HG02571 (cell line): ENCODE measurements around the gene STAG1.
"Not testable (repeated sequence)": the region's sequence is repeated elsewhere in the genome, so short reads cannot be mapped to it uniquely, and the experiment has no call there.

Source experiments
- ATAC-seq: cut with Tn5 transposase; IDR thresholded peaks from one replicate; pipeline ENCODE4 v1.9.1; 2021; ENCODE audit warnings: mild to moderate bottlenecking, moderate library complexity; ENCODE audit not compliant: unreplicated experiment

The STAG1 gene

DNA sequence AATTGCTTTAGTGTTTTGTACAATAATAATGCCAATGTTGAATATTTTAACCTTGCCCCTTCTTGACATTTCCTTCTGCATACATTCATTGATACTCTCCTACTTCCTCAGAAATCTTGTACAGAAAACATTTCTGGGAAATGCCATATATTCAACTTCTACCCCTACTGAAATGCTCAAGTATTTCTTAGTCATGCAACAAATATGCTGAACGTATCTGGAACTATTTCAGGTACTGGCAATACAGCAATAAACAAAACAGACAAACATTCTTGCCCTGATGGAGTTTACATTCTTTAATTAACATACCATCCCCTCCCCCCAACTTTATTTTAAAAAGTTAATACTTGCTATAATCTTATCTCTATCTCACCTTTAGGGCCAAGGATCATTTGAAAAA lies 147.2 kb downstream of the STAG1 start:
- ATAC-seq = no peak

DNA sequence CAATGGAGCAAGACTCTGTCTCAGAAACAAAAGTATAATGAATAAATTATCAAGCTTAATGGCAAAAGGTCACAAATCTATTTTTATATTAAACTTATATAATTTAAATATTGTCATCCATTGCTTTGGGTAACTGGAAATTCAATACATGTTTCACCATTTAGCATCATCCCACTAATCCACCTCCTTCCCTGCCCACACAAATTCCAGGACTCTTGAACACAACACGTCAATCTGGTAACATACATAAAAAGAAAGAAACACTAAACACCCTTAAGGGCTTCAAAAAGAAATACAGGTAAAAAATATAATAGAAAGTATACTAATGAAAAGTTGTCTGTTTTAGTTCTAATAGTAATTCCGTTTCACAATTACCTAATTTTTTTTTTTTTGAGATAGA lies 149.4 kb downstream of the STAG1 start:
- ATAC-seq = no peak

DNA sequence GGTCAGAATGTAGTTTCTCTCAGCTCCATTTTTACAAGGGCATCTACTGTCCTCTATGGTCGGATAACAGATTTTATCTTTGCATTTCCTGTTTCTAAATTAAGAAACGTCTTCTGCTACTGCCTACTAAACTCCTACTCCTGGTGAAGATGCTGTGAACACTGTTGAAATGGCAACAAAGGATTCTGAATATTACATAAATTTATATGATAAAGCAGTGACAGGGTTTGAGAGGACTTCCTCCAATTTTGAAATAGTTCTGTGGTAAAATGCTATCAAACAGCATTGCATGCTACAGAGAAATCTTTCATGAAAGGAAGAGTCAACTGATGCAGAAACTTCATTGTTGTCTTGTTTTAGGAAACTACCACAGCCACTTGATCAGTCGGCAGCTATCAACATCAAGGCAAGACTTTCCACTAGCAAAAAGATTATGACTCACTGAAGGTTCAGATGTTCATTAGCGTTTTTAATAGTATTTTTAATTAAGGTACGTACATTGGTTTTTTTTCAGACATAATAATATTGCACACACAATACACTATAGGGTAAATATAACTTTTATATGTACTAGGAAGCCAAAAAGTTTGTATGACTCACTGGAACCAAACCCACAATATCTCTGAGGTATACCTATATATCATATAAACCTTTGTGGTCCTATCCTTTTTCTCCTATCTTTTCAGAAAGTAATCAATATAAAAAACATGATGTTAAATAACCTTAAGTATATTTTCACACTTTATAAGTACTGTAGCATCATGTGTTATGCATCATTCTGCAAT lies 156.1 kb downstream of the STAG1 start:
- ATAC-seq = no peak

DNA sequence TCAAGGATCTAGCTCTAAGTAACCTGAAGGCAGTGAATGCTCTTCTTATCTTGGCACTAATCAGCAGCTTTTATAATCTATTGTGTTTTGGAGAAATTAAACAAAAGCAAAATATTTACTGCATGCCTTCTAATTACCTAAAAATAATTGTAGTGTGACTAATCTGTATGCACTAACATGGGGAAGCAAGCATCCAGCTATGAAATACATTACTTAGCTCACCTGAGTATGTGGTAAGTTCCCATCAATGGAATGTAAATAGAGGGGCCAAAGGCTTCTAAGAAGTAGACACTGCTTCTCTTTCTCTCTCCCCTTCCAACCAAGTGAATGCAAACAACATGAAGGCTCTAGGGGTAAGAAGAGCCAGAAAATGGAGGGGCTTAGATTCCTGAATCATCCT lies 165.6 kb downstream of the STAG1 start:
- ATAC-seq = no peak

DNA sequence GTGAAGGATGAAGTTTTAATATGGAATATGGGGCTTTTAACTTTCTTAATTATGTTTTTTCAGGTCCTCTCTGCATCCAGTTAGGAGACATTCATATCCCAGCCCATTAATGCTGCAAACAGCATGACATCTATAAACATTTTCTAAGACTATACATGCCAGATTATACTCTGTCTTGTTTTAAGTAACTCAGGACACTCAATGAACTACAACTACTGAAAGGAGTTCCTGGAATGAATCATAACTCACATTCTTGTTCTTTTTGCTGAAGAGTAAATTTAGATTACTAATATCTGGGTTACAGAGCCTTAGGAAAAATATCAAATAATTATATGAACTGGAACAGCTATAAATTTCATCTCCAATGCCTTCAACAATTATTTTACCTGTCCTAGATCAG lies 167.4 kb downstream of the STAG1 start:
- ATAC-seq = no peak

DNA sequence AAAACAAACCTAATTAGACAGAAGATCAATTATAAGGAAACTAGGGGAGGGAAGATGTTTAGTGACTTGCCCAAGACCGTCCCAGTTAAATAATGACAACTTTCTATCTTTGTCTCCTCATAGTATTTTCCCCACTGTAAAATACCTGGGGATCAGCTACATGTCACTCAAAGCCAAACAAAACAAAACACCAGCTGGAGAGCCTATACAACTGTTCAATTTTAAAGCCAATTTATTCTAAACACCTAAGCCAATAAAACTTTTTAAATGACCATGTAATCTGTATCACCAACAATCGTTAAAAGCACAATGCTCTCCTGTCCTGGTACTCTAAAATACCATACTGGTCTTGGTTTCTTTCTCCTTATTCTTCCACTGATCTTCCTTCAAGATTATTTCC lies 168.4 kb downstream of the STAG1 start:
- no peak for ATAC-seq

DNA sequence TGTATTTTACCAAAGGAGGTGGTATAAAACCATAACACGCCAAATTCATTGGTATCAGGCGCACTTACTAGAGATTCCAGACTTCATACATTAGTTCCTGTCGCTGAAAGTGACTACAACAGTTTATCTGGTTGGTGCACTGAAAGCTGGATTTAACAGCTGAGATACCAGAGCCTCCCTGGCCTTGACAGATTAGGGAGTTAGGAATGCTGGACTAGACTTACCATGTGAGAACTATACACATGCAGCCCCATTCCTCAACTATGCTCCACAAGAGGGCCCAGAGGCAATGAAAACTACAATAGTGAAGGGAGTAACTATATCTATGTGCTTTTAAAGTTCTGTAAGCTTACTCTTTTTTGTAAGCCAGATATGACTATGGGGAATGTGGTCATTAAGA lies 174.4 kb downstream of the STAG1 start:
- no peak for ATAC-seq

DNA sequence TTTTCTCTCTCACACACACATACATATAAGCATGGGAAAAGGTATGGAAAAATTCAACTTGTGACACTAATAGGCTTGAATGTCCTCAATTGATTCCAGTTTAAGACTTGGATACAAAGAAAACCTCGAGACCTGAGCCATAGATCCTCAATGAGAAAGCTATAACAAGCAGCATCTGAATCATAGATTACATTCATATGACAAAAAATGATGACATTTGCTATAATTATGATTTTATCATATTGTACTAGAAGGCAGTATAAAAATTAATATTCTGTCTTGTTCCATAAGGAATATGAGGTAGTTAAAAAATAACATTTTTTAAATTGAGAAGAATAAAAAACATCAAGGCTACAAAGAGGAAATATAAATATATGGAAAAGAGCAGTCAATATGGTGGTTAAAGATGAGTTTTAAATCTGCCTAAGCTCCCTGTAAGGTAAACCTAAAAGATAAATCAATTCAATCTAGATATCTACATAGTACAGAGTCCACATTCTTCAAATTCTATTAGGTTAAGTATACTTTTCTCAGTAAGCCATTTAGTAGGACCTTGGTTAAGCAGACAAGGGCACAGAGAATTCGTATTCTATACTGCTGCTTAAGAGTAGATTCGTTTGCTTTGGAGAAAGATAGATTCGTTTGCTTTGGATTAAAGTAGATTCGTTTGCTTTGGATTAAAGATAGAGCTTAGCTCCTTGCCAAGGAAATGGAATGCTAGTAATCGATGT lies 175.7 kb downstream of the STAG1 start:
- no peak for ATAC-seq

DNA sequence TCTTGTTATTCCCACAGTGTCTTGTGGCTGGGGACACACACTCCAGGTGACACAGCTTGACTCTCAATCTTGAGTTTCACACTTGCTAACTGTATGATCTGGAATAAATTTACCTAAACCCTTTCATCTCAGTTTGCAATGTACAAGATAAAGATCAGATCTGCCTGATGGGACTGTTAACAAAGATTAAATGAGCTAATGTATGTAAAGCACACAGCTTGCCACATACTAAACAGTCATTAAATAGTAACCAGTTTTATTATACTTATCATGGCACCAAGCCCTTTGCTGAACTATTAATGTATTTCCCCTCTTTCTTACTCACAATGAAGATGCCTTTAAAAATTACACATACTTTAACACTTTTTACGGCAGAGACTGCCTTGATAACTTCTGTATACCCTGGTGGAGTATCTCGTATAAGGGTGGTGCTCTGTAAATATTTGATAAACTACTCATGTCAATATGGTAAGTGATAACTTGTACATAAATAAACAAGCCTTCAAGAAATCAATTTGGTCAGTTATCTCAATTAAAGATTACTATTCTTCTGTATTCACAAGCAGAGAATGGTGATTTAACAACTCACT lies 184.5 kb downstream of the STAG1 start:
- no peak for ATAC-seq

DNA sequence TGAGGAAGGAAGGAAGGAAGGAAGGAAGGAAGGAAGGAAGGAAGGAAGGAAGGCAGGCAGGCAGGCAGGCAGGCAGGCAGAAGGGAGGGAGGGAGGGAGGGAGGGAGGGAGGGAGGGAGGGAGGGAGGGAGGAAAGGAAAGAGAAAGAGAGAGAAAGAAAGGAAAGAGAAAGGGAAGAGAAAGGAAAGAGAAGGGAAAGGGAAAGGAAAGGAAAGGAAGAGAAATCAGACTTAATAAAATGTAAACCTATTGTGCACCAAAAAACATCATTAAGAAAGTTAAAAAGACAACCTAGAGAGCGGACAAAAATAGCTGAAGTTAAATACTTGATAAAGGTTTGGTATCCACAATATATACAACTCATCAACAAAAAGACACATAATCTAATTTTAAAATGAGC lies 187.2 kb downstream of the STAG1 start:
- not testable (repeated sequence) for ATAC-seq

DNA sequence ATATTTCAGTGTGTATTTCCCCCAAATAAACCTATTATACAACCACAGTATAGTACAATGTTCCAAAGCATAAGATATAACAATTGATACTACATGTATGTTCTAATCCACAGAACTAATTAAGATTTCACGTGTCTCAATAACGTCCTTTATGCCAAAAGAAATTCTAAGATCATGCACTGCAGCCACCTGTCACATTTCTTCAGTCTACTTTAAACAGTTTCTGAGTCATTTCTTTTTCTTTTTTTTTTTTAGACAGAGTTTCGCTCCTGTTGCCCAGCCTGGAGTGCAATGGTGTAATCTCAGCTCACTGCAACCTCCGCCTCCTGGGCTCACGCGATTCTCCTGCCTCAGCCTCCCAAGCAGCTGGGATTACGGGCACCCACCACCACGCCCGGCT lies 190.2 kb downstream of the STAG1 start:
- ATAC-seq = no peak

DNA sequence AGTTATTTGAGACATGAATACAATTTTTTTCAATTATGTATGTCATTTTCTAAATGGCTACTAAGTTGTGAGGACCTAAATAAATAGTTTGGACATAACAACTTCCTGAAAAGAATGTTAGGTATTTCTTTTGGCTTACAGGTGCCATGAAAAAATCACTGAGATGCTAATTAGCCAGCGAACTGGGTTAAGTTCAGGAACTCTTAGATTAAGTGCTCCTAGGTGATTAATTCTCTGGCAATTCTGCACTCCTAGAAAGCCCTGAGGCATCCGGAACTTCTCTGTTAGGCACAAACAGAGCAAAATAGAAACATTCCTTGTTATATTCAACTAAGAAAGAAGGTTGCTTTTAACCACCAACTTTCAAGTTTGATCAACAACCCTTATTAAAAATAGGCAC lies 192.3 kb downstream of the STAG1 start:
- no peak for ATAC-seq

DNA sequence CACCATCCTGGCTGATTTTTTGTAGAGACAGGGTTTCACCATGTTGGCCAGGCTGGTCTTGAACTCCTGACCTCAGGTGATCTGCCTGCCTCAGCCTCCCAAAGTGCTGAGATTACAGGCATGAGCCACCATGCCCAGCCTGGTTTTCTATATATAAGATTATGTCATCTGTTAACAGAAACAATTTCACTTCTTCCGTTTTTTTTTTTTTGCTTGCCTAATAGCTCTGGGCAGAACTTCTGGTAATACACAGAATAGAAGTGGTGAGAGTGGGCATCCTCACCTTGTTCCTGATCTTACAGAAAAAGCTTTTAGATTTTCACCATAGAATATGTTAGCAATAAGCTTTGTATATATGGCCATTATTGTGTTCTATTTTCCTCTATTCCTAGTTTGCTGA lies 202.7 kb downstream of the STAG1 start:
- not testable (repeated sequence) for ATAC-seq

DNA sequence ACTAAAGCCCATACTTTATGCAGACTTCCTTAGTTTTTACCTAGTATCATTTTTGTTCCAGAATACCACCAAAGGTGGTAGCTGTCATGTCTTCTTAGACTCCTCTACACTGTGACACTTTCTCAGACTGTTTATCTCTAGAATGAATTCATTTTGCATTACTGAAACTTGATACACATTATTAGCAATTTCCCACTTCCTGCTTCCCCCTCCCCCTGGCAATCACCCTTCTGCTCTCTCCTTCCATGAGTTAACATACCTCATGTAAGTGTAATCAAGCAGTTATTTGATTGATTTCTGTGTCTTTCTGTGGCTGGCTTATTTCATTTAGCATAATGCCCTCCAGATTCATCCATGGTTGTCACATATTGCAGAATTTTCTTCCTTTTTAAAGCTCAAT lies 204.9 kb downstream of the STAG1 start:
- ATAC-seq = no peak

DNA sequence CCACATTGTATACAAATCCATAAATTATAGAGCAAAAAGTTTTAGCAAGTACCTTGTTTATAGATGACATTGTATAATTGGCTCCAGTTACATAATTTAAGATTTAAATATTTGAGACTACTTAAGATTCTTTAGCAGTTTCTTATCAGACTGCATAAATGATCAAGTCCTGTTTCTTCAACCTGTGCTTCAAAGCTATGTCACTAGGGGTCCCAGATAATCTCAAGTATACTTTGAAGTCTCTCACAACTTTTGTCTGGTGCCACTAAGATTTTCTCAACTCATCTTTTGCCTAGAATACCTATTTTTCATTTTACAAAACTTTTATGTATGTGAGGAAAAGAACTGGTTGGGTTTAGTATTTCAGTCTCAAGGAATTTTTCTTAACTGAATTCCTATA lies 205.5 kb downstream of the STAG1 start:
- ATAC-seq = no peak

DNA sequence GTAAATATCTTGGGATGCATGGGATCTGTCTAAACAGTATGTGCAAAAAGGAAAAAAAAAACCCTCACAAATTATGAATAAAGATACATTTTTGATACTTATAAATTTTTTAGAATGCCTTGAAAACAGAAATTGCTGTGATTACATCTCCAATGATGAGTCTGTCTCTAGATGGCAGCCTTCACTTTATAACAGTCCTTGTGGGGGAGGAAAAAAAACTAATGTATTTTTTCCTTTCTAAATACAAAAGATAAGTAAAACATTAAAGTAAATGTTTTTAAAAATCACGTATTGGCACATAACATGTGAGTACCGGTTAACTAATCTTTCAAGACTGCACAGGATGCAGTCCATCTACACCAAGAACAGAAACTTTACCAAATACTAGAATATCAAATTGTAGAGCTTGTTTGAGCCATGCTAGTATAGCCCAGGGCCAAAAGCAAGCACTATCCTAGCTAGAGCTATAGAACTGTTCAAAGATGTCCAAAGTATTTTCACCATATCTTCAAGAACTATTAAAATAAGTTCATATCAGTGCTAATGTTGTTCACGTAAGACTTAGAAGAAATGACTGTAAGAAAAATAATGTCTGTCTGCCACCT lies 206.4 kb downstream of the STAG1 start:
- no peak for ATAC-seq

DNA sequence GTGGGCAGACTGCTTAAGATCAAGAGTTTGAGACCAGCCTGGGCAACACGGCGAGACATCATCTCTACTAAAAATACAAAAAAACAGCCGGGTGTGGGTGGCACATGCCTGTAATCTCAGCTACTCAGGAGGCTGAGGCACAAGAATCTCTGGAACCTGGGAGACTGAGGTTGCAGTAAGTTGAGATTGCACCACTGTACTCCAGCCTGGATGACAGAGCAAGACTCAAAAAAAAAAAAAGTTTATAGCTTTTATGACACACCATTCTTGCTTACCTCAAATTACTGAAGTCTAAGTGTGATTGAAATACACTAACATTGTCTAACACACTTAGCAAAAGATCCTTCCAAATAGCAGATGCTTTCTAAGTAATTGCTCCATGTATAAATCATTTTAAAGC lies 207.6 kb downstream of the STAG1 start:
- no peak for ATAC-seq

DNA sequence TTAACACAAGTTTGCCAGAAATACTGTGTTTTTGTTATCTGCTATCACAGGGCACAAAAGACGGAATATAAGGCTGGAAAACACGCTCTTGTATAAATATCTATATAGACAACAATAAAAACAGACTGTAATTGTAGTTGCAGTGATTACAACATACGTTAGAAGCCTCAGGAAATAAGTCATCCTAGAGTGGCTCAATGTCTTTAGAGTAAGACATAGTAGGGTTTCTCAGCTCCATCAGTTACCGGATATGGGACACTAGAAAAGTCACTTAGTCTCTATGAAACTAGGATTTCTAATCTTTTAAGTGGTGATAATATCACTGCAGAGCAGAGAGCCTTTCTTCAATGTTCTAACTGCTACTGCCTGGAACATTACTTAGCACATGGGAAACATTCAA lies 208.8 kb downstream of the STAG1 start:
- no peak for ATAC-seq

DNA sequence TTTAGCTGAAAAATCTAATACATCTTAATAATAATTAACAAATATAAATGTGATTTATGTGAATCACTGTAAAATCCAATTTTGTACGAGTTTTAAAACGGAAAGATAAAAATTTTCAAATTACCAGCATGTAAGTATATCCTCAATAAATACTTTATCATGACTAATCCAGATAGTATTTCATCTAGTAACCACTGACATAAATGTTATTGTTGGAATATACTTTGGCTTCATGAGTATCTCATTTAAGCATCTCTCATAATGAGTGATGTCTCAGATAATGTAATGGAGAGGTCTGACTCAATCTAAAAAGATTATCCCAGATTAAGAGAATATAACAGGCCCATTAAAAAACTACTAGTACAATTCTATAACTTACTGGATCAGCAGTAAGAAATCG lies 216.3 kb downstream of the STAG1 start:
- ATAC-seq = no peak

DNA sequence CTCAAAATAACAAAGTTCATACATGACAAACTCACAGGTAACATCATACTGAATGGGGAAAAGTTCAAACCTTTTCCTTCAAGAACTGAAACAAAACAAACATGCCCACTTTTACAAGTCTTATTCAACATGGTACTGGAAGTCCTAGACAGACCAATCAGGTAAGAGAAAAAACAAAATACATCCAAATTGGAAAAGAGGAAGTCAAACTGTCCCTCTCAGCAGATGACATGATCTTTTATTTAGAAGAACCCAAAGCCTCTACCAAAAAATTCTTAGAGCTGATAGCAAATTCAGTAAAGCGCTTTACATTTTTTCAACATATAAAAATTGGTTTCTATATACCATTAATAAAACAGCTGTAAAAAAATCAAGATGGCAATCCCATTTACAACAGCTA lies 219.4 kb downstream of the STAG1 start:
- ATAC-seq = no peak

DNA sequence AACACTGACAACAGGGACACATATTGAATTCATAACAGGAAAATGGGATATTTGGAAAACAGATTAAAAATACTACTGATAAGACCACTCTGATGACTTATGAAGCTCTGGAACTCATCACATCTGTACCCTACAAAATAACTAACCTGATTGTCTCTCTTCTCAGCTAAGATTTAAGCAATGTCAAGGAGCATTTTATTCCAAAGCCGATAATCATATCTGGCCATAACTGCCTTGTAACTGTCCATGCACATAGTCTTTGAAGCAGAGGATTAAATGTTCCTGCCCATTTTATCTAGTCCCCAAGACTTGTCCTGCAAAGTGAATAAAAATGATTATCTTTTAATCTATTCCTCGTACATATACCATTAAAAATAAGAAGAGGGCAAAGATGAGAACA lies 234.1 kb downstream of the STAG1 start:
- ATAC-seq = no peak

DNA sequence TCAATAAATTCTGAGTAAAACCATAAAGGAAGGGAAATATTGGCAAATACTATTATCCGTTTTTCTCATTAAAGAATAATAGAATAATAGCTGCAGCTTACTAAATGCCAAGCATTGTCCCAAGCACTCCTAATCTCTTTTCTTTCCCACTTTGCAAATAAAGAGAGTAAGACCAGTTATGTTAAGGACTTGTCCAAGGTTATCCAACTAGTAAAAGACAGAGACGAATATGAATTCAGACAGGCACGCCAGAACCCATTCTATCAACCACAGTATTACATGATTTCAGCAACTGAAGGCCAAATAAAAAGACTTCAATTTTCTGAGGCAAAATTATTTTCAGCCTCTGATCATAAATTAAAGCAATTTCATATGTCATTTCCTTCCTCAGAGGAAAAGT lies 235.5 kb downstream of the STAG1 start:
- ATAC-seq = no peak
